CD14-positive monocyte (primary cell): ENCODE data around the gene UPF3B. TPM values are rescaled to one million over a fixed set of nuclear protein-coding genes. Genes with fewer than 3 reads are reported as not detected.

Experiments
- DNase-seq, 3 donors: peaks; one replicate each; pipeline ENCODE4 v3.0.0-alpha.2; 2011 to 2022
- H2AFZ ChIP-seq: 2 replicates; pipeline ENCODE4 v1.6.0; 2012; ENCODE audit warnings: mild to moderate bottlenecking, low read depth, low read length, inconsistent platforms; ENCODE audit not compliant: insufficient read depth, poor library complexity, severe bottlenecking
- H3K27ac ChIP-seq, 2 donors: 1 replicate in 1 of 2; 2 replicates in 1 of 2; pipeline ENCODE4 v1.5.1; 2012 to 2013; ENCODE audit warnings: low read length in 2 of 2, control low read depth in 1 of 2, inconsistent platforms in 1 of 2, low read depth in 1 of 2, mild to moderate bottlenecking in 1 of 2
- H3K27me3 ChIP-seq, 2 donors: one replicate each; pipeline versions ENCODE4 v1.6.0 to v1.6.1; 2011 to 2013; ENCODE audit warnings: low read length in 2 of 2; ENCODE audit not compliant: control insufficient read depth in 2 of 2, insufficient read depth in 2 of 2
- H3K36me3 ChIP-seq, 2 donors: replicated peaks in 1 of 2; 1 replicate in 1 of 2; 2 replicates in 1 of 2; pipeline versions ENCODE4 v1.5.1 to v1.6.1; 2012 to 2013; ENCODE audit warnings: low read length in 2 of 2, control low read depth in 1 of 2, inconsistent platforms in 1 of 2, mild to moderate bottlenecking in 1 of 2; ENCODE audit not compliant: insufficient read depth in 2 of 2, control insufficient read depth in 1 of 2
- H3K4me1 ChIP-seq, 2 donors: 1 replicate in 1 of 2; 2 replicates in 1 of 2; pipeline versions ENCODE4 v1.5.1 to v1.6.1; 2012 to 2013; ENCODE audit warnings: low read length in 2 of 2, control low read depth in 1 of 2, inconsistent platforms in 1 of 2, mild to moderate bottlenecking in 1 of 2, moderate library complexity in 1 of 2; ENCODE audit not compliant: insufficient read depth in 2 of 2, control insufficient read depth in 1 of 2
- H3K4me2 ChIP-seq: replicated peaks from 2 replicates; pipeline ENCODE3; 2012; ENCODE audit warnings: low read length, moderate library complexity, mild to moderate bottlenecking; ENCODE audit not compliant: poor library complexity, severe bottlenecking; ENCODE audit errors: extremely low read depth
- H3K4me3 ChIP-seq, 3 experiments: fragments of 200-600 bp in 1 of 3; sonication (generic) in 1 of 3; replicated peaks in 1 of 3; 1 replicate in 2 of 3; 2 replicates in 1 of 3; pipeline ENCODE4 v1.5.1; 2011 to 2013; ENCODE audit warnings: low read length in 3 of 3, mild to moderate bottlenecking in 3 of 3, control low read depth in 2 of 3, low read depth in 2 of 3, inconsistent platforms in 1 of 3, moderate library complexity in 1 of 3
- H3K79me2 ChIP-seq: 2 replicates; pipeline ENCODE4 v1.6.0; 2012; ENCODE audit warnings: mild to moderate bottlenecking, control low read depth, inconsistent platforms, low read length, moderate library complexity; ENCODE audit not compliant: insufficient read depth
- H3K9ac ChIP-seq: 2 replicates; pipeline ENCODE4 v1.6.0; 2017; ENCODE audit warnings: low read length, mild to moderate bottlenecking; ENCODE audit not compliant: insufficient read depth, poor library complexity, severe bottlenecking
- H3K9me3 ChIP-seq, 2 donors: replicated peaks in 1 of 2; 1 replicate in 1 of 2; 2 replicates in 1 of 2; pipeline versions ENCODE4 v1.5.1 to v1.6.1; 2012 to 2013; ENCODE audit warnings: low read length in 2 of 2, control low read depth in 1 of 2; ENCODE audit not compliant: control insufficient read depth in 1 of 2, insufficient read depth in 1 of 2
- H4K20me1 ChIP-seq: 2 replicates; pipeline ENCODE4 v1.6.0; 2012; ENCODE audit warnings: mild to moderate bottlenecking, low read length, control low read depth, moderate library complexity; ENCODE audit not compliant: insufficient read depth
- H3K27ac Mint-ChIP-seq, 7 donors: one replicate each; pipeline ENCODE4 v1.8.0; 2020; ENCODE audit warnings: mild to moderate bottlenecking in 7 of 7, mixed read lengths in 7 of 7, moderate library complexity in 6 of 7, inconsistent platforms in 2 of 7
- H3K27me3 Mint-ChIP-seq, 3 donors: one replicate each; pipeline ENCODE4 v1.8.0; 2021 to 2022; ENCODE audit warnings: low read depth in 3 of 3, mild to moderate bottlenecking in 3 of 3, mixed read lengths in 3 of 3, moderate library complexity in 3 of 3, inconsistent platforms in 1 of 3
- H3K36me3 Mint-ChIP-seq, 2 donors: one replicate each; pipeline ENCODE4 v1.8.0; 2020; ENCODE audit warnings: mixed read lengths in 2 of 2, inconsistent platforms in 1 of 2, mild to moderate bottlenecking in 1 of 2
- H3K4me1 Mint-ChIP-seq: one replicate; pipeline ENCODE4 v1.8.0; 2020; ENCODE audit warnings: mild to moderate bottlenecking, mixed read lengths
- H3K4me3 Mint-ChIP-seq, 2 donors: one replicate each; pipeline ENCODE4 v1.8.0; 2020; ENCODE audit warnings: mild to moderate bottlenecking in 2 of 2, mixed read lengths in 2 of 2, moderate library complexity in 1 of 2
- H3K9me3 Mint-ChIP-seq, 7 donors: one replicate each; pipeline ENCODE4 v1.8.0; 2020 to 2022; ENCODE audit warnings: mixed read lengths in 7 of 7, mild to moderate bottlenecking in 6 of 7, moderate library complexity in 6 of 7, inconsistent platforms in 2 of 7
- WGBS: methylation state at CpG from one replicate; pipeline ENCODE4 v1.1.5; 2013; ENCODE audit warnings: missing lambda C conversion rate; ENCODE audit not compliant: insufficient coverage; 5-methylcytosine and 5-hydroxymethylcytosine counted together
- intact Hi-C, 2 donors: fragments of 100-400 bp; cut with micrococcal nuclease; formaldehyde crosslinking; loops; one replicate each; pipeline versions ENCODE4 v1.15.0 to v1.15.1; 2023
- polyA plus RNA-seq, 3 donors: library from polyadenylated mRNA; depleted of rRNA in 1 of 3; unstranded in 2 of 3; stranded (reverse) in 1 of 3; fragments of 300-500 nt in 2 of 3; fragments of >200 nt in 1 of 3; fragmentation: Illumina TruSeq in 2 of 3; gene quantifications; 1 replicate in 2 of 3; 2 replicates in 1 of 3; pipeline ENCODE4 v1.2.3, GENCODE V29; 2012 to 2021
- TF ChIP-seq, protein P1 (sequence below): fragments of 200-600 bp; IDR thresholded peaks from one replicate; pipeline ENCODE4 v1.8.0; 2022; ENCODE audit warnings: antibody characterized with exemption, mild to moderate bottlenecking

Gene UPF3B
- polyA plus RNA-seq, 3 donors, result 2.1 to 4.2 (median 2.5) TPM

DNA sequence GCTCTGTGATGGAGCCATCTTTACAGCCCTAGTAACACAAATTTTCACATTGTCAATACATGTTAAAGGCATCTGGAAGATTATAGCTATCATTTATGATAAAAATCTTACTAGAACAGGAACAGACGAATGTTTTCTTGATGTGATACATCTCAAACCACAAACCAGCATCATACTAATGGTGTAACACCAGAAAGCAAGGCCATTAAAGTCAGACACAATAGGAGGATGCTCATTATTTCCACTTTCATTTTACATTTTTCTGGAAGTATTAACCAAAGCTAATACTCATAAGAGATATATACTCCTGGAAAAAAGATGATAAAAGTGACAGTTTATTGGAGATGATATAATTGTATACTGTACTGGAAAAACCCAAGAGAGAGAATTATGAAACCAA, 48.2 kb upstream of the UPF3B start:
- Histone ChIP-seq H3K36me3 (no peaks in the 10 kb centered on the region), H4K20me1 (no peaks in the 10 kb centered on the region), H3K9me3 (no peaks in the 10 kb centered on the region), H3K79me2 (no peaks in the 10 kb centered on the region), H3K4me2 (no peak overlapping the region), H2AFZ (no peak overlapping the region), H3K4me1 (peaks cover 8% of the 10 kb centered on the region in 2 donors), H3K4me3 (no peak overlapping the region), H3K27me3 (no peaks in the 10 kb centered on the region), H3K27ac (no peak overlapping the region), H3K9ac (no peak overlapping the region)
- Mint-ChIP-seq H3K27ac (peak overlapping the region in 1 of 7 donors; percentile 32), H3K36me3 (no peaks in the 10 kb centered on the region), H3K9me3 (no peaks in the 10 kb centered on the region), H3K27me3 (peaks cover 0 to 3% (median 0%) of the 10 kb centered on the region in 3 donors), H3K4me3 (no peak overlapping the region), H3K4me1 (peaks cover 10% of the 10 kb centered on the region)
- DNase-seq, result no peak
- TF ChIP-seq, protein P1, sequence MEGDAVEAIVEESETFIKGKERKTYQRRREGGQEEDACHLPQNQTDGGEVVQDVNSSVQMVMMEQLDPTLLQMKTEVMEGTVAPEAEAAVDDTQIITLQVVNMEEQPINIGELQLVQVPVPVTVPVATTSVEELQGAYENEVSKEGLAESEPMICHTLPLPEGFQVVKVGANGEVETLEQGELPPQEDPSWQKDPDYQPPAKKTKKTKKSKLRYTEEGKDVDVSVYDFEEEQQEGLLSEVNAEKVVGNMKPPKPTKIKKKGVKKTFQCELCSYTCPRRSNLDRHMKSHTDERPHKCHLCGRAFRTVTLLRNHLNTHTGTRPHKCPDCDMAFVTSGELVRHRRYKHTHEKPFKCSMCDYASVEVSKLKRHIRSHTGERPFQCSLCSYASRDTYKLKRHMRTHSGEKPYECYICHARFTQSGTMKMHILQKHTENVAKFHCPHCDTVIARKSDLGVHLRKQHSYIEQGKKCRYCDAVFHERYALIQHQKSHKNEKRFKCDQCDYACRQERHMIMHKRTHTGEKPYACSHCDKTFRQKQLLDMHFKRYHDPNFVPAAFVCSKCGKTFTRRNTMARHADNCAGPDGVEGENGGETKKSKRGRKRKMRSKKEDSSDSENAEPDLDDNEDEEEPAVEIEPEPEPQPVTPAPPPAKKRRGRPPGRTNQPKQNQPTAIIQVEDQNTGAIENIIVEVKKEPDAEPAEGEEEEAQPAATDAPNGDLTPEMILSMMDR, result no peak
- intact Hi-C loops, result no loop called here
- no CpG with 5 or more reads among the region's 1 CpG for WGBS

DNA sequence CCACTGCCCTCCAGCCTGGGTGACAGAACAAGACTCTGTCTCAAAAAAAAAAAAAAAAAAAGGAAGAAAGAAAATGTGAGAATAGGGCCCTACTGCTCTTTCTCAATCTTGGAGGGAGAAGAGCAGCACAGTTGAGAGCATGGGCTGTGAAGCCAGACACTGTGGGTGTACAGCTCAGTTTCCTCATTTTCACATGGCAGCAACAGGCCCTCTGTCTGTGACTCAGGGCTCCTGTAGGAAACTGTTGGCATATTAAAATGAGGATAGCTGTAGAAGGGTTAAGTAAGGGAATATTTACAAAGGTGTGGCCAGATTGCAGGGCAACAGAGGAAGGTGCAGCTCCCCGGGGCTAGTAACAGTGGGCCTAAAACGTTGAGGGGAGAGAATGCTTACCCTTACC, 46.4 kb upstream of the UPF3B start:
- Mint-ChIP-seq H3K36me3 (no peaks in the 10 kb centered on the region), H3K27me3 (peaks cover 0 to 3% (median 1%) of the 10 kb centered on the region in 3 donors), H3K9me3 (no peaks in the 10 kb centered on the region), H3K27ac (peak overlapping the region in 5 of 7 donors; percentile 62 to 86 (median 82)), H3K4me3 (peak overlapping the region; percentile 41 to 42), H3K4me1 (peaks cover 10% of the 10 kb centered on the region)
- Histone ChIP-seq H3K27me3 (no peaks in the 10 kb centered on the region), H2AFZ (peak overlapping the region; percentile 48), H3K9ac (no peak overlapping the region), H3K79me2 (no peaks in the 10 kb centered on the region), H3K4me2 (peak overlapping the region; percentile 36), H3K4me1 (peaks cover 8% of the 10 kb centered on the region in 2 donors), H3K9me3 (no peaks in the 10 kb centered on the region), H4K20me1 (no peaks in the 10 kb centered on the region), H3K4me3 (no peak overlapping the region), H3K27ac (peak overlapping the region; percentile 62 to 68), H3K36me3 (no peaks in the 10 kb centered on the region)
- DNase-seq, result peak; percentile 68 to 88 (median 88)
- no CpG with 5 or more reads among the region's 2 CpGs for WGBS
- intact Hi-C loops, result no loop called here
- TF ChIP-seq, protein P1, result no peak
